HEK293T (cell line): ENCODE results near the gene OR52A1.

Experiments used
- CTCF ChIA-PET: fragments of 350-600 bp; formaldehyde crosslinking; extraction: SDS; loops from one replicate; lab custom pipeline; 2021; ENCODE audit warnings: antibody characterized with exemption, inconsistent platforms; lab: Yijun Ruan, JAX
- POLR2A ChIA-PET: fragments of 350-600 bp; formaldehyde crosslinking; extraction: SDS; loops from one replicate; lab custom pipeline; 2020; ENCODE audit warnings: antibody characterized with exemption, inconsistent platforms; lab: Yijun Ruan, JAX
- DNase-seq: peaks from one replicate; pipeline ENCODE4 v3.0.0; 2012; ENCODE audit warnings: mixed read lengths; ENCODE audit errors: extremely low spot score
- ARNT ChIP-seq: fragments of 450-650 bp; IDR thresholded peaks from 2 replicates; pipeline ENCODE4 v1.6.1; 2017; ENCODE audit warnings: mild to moderate bottlenecking
- BHLHE40 ChIP-seq: fragments of 450-650 bp; IDR thresholded peaks from 2 replicates; pipeline ENCODE4 v1.6.1; 2016; ENCODE audit warnings: mild to moderate bottlenecking, moderate library complexity, borderline replicate concordance
- CTBP1 ChIP-seq: fragments of 450-650 bp; IDR thresholded peaks from 2 replicates; pipeline ENCODE4 v1.6.1; 2016; ENCODE audit warnings: borderline replicate concordance
- ELF4 ChIP-seq: fragments of 450-650 bp; IDR thresholded peaks from 2 replicates; pipeline ENCODE4 v1.6.1; 2017; ENCODE audit warnings: antibody characterized with exemption
- FOXA1 ChIP-seq: fragments of 450-650 bp; IDR thresholded peaks from 2 replicates; pipeline ENCODE4 v1.6.1; 2016; ENCODE audit warnings: mild to moderate bottlenecking
- FOXK2 ChIP-seq: fragments of 450-650 bp; IDR thresholded peaks from 2 replicates; pipeline ENCODE4 v1.6.1; 2016; ENCODE audit warnings: mild to moderate bottlenecking
- FOXM1 ChIP-seq: fragments of 450-650 bp; IDR thresholded peaks from 2 replicates; pipeline ENCODE4 v1.6.1; 2017; ENCODE audit warnings: mild to moderate bottlenecking, borderline replicate concordance
- HDGF ChIP-seq: fragments of 450-650 bp; IDR thresholded peaks from 2 replicates; pipeline ENCODE4 v1.6.1; 2017; ENCODE audit warnings: antibody characterized with exemption, borderline replicate concordance
- L3MBTL2 ChIP-seq: fragments of 450-650 bp; conservative IDR thresholded peaks from 2 replicates; pipeline ENCODE4 v1.6.1; 2016; ENCODE audit warnings: mild to moderate bottlenecking
- LEF1 ChIP-seq: fragments of 450-650 bp; IDR thresholded peaks from 2 replicates; pipeline ENCODE4 v1.6.1; 2017; ENCODE audit warnings: mild to moderate bottlenecking, borderline replicate concordance
- NFRKB ChIP-seq: fragments of 450-650 bp; IDR thresholded peaks from 2 replicates; pipeline ENCODE4 v1.6.1; 2016; ENCODE audit warnings: mild to moderate bottlenecking, moderate library complexity
- PKNOX1 ChIP-seq: fragments of 450-650 bp; IDR thresholded peaks from 2 replicates; pipeline ENCODE4 v1.6.1; 2016
- SP1 ChIP-seq: fragments of 450-650 bp; IDR thresholded peaks from 2 replicates; pipeline ENCODE4 v1.6.1; 2017
- SUZ12 ChIP-seq: fragments of 450-650 bp; IDR thresholded peaks from 2 replicates; pipeline ENCODE4 v1.6.1; 2016; ENCODE audit warnings: mild to moderate bottlenecking
- TARDBP ChIP-seq: fragments of 450-650 bp; IDR thresholded peaks from 2 replicates; pipeline ENCODE4 v1.6.1; 2016
- ZNF384 ChIP-seq: fragments of 450-650 bp; IDR thresholded peaks from 2 replicates; pipeline ENCODE4 v1.6.1; 2016

The OR52A1 gene

DNA sequence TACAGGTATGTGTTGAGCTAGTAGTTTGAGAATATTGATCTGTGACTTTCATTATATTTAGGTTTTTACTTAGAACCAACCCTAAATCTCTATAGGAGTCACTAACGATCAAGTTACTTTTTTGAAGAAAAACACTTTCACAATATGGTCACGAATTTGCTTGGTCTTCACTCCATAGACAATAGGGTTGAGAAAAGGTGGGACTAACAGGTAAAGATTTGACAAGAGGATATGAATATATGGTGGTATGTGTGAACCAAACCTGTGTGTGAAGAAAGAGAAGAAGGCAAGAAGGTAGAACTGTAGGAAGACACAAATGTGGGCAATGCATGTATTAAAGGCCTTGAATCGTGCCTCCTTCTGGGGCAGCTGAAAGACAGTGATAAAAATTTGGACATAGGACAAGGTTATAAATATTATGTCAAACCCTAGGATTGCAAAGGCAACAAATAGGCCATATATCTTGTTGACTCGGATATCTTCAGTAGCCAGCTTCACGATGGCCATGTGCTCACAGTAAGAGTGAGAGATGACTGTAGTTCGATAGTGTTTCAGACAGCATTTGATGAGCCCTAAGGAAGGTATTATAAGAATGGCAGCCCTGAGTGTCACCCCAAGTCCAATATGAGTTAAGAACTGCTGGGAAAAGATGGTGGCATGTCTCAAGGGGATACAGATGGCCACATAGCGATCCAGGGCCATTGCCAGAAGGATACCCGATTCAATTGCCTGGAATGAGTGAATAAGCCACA lies 22.8 kb downstream of the OR52A1 start:
- ChIA-PET CTCF (no interaction called here), POLR2A (no interaction called here)
- no peak for TF ChIP-seq ARNT
- no peak for TF ChIP-seq ZNF384
- no peak for TF ChIP-seq SUZ12
- no peak for TF ChIP-seq BHLHE40
- no peak for TF ChIP-seq NFRKB
- no peak for TF ChIP-seq ELF4
- no peak for TF ChIP-seq FOXK2
- no peak for TF ChIP-seq L3MBTL2
- TF ChIP-seq PKNOX1, result no peak
- TF ChIP-seq CTBP1, result no peak
- no peak for TF ChIP-seq SP1
- TF ChIP-seq LEF1, result no peak
- DNase-seq, result no peak

DNA sequence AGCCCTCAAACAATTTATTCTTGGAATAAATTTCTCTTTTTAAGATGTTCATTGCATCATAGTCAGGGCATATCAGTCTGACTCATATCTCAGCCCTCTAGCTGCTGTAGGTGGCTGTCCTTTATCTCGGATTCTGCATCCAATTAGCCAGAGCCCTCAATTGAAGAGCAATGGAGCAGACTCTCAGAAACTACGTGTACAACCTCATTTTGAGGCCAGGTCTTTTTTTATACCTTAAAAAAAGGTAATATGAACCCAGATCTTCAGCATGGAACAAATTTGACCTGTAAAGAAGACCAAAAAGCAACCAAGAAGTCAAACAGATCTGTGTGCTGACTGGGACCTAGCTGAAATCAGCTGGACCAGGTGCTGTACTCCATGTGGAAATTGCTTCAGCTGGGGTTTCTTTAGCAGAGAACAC lies 25.1 kb downstream of the OR52A1 start:
- no peak for DNase-seq
- CTCF ChIA-PET, result no interaction called here
- POLR2A ChIA-PET, result no interaction called here
- TF ChIP-seq TARDBP (no peak), ZNF384 (no peak), PKNOX1 (no peak), LEF1 (no peak), NFRKB (no peak), HDGF (no peak)

DNA sequence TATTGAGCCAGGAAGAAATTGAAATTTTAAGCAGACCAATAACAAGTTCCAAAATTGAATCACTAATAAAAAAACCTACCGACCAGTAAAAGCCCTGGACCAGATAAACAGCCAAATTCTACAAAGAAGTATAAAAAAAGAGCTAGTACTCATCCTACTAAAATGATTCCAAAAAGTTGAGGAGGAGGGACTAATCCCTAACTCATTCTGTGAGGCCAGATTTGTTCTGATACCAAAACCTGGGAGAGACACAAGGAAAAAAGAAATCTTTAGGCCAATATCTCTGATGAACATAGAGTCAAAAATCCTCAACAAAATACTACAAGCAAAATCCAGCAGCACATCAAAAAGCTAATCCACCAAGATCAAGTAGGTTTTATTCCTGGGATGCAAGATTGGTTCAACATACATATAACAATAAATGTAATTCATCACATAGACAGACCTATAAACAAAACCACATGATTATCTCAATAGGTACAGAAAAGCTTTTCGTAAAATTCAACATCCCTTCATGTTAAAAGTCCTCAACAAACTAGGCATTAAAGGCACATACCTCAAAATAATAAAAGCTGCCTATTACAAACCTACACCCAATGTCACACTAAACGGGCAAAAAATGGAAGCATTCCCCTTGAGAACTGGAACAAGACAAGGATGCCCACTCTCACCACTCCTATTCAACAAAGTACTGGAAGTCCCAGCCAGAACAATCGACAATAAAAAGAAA lies 29.5 kb downstream of the OR52A1 start:
- no peak for TF ChIP-seq L3MBTL2
- no peak for TF ChIP-seq SUZ12
- no peak for TF ChIP-seq PKNOX1
- TF ChIP-seq FOXM1, result no peak
- no peak for TF ChIP-seq ELF4
- no peak for TF ChIP-seq BHLHE40
- no peak for TF ChIP-seq NFRKB
- no peak for TF ChIP-seq FOXK2
- no peak for TF ChIP-seq ARNT
- no peak for TF ChIP-seq LEF1
- no peak for TF ChIP-seq TARDBP
- TF ChIP-seq FOXA1, result no peak
- no peak for TF ChIP-seq SP1
- no peak for TF ChIP-seq HDGF
- TF ChIP-seq ZNF384, result no peak
- TF ChIP-seq CTBP1, result no peak
- ChIA-PET POLR2A (no interaction called here), CTCF (interaction anchor here (0.6 to 0.7 kb wide), 2 partner anchors 111 to 936 kb away, joined by 3 read pairs; no protein-coding TSS in a partner anchor)
- DNase-seq, result no peak

DNA sequence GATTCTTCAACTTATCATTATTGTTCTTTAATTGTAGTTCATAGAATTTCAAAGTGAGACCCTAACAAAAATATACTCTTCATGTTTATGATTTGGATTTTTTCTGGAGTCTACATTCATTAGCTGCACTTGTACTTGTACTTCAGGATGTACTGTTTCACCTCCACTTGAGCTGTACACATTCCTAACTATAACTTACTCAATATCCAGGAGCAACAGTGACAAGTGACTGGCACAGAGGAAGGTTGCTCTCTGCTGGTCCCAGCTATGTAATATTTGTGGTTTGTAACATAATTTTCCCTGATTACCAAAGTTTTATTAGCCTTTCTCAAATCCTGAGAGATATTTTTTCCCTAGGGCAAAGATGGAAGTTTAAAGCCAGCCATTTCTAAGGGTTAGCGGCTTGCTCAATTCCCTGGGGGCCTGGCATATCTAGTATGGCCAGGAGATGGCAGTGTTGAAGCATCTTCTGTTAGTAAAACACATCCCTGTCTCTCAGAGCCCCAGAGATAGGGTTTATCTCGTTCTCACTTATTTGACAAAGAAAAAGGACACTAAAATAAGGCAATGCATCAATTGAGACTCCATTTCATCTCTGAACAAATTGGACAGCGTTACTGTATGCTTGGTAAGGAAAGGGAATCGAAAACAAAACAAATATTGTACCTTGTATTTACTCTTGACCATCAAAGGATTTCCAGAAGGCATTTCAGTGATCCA lies 30.6 kb downstream of the OR52A1 start:
- CTCF ChIA-PET, result no interaction called here
- peak; percentile 56 for DNase-seq
- POLR2A ChIA-PET, result no interaction called here
- TF ChIP-seq BHLHE40 (no peak), CTBP1 (no peak), SP1 (no peak), L3MBTL2 (no peak), ELF4 (no peak), FOXA1 (no peak), FOXM1 (no peak), TARDBP (no peak), ZNF384 (no peak), ARNT (no peak), NFRKB (no peak)

DNA sequence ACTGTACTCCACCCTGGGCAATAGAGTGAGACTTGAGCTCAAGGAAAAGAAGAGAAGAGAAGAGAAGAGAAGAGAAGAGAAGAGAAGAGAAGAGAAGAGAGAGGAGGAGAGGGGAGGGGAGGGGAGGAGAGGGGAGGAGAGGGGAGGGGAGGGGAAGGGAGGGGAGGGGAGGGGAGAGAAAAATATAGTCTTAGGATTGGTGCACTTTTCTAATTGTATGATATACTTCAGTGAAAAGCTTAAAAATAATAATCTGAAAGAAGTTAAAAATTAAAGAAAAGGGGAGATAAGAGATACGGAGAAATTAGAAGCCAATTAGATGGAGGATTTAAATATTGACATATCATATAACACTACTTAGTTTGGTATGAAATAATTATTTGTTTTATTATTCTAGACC lies 35.7 kb downstream of the OR52A1 start:
- CTCF ChIA-PET, result no interaction called here
- TF ChIP-seq SUZ12 (no peak), LEF1 (no peak), ARNT (no peak), ZNF384 (no peak), FOXK2 (no peak), TARDBP (no peak)
- POLR2A ChIA-PET, result no interaction called here
- DNase-seq, result no peak

- TF ChIP-seq FOXK2, result no peak
- TF ChIP-seq HDGF, result no peak
- no peak for TF ChIP-seq L3MBTL2
- TF ChIP-seq ARNT, result no peak
- TF ChIP-seq SP1, result no peak
- TF ChIP-seq PKNOX1, result no peak
- ChIA-PET POLR2A (no interaction called here), CTCF (no interaction called here)
- DNase-seq, result no peak
Observed at GRCh38 chr11:5117588-5117987, 37.0 kb downstream of the OR52A1 start.
